Endothelial cell of umbilical vein (primary cell): ENCODE results near the gene GADD45G. TPM values are rescaled to one million over a fixed set of nuclear protein-coding genes. Genes with fewer than 3 reads are reported as not detected.

Experiments used
- BruUV-seq: library from RNA; stranded (reverse); fragments of 400-500 nt; replicated peaks from 2 replicates; lab custom pipeline; 2021; lab: Mats Ljungman, UMichigan
- CTCF ChIA-PET: fragments of 300-600, 350-600 bp; sonication (Branson Sonifier 250); formaldehyde crosslinking; loops from one replicate; lab custom pipeline; 2021; ENCODE audit warnings: antibody characterized with exemption, inconsistent platforms; lab: Charles Lee
- POLR2A ChIA-PET: fragments of 300-600, 350-600 bp; sonication (Branson Sonifier 250); formaldehyde crosslinking; loops from one replicate; lab custom pipeline; 2021; ENCODE audit warnings: antibody characterized with exemption, inconsistent platforms; lab: Charles Lee
- DNase-seq: peaks from one replicate; pipeline ENCODE4 v3.0.0-alpha.2; 2011; ENCODE audit warnings: low read depth, low spot score
- FAIRE-seq: peaks from 2 replicates; lab custom pipeline; 2011; peaks lifted over from hg19 to GRCh38; lab: Jason Lieb, UNC
- H2AFZ ChIP-seq: 2 replicates; pipeline ENCODE4 v1.6.0; 2012; ENCODE audit warnings: low read depth, low read length, control low read depth, inconsistent platforms
- H3K27ac ChIP-seq: 2 replicates; pipeline ENCODE4 v1.5.1; 2011; ENCODE audit warnings: low read depth, mild to moderate bottlenecking, control low read depth, low read length, moderate library complexity; ENCODE audit not compliant: insufficient read depth
- H3K27me3 ChIP-seq, 2 experiments: 2 replicates each; pipeline versions ENCODE4 v1.6.0 to v1.6.1; 2011; ENCODE audit warnings: low read length in 2 of 2, mixed read lengths in 1 of 2; ENCODE audit not compliant: control insufficient read depth in 2 of 2, insufficient read depth in 2 of 2
- H3K36me3 ChIP-seq, 2 experiments: 2 replicates in 1 of 2; 3 replicates in 1 of 2; pipeline ENCODE4 v1.5.1; 2011; ENCODE audit warnings: low read length in 2 of 2, mild to moderate bottlenecking in 1 of 2, moderate library complexity in 1 of 2; ENCODE audit not compliant: control insufficient read depth in 2 of 2, insufficient read depth in 2 of 2; ENCODE audit errors: extremely low read depth in 1 of 2
- H3K4me1 ChIP-seq: 3 replicates; pipeline ENCODE4 v1.5.1; 2011; ENCODE audit warnings: mild to moderate bottlenecking, low read length; ENCODE audit not compliant: control insufficient read depth, insufficient read depth; ENCODE audit errors: extremely low read depth
- H3K4me2 ChIP-seq: 2 replicates; pipeline ENCODE4 v1.6.1; 2011; ENCODE audit warnings: low read length, control low read depth, mixed read lengths; ENCODE audit not compliant: insufficient read depth
- H3K4me3 ChIP-seq, 3 experiments: fragments of 200-600 bp in 1 of 3; sonication (generic), shearing (Covaris generic) in 1 of 3; replicated peaks in 1 of 3; 2 replicates each; pipeline ENCODE4 v1.5.1; 2011 to 2016; ENCODE audit warnings: control low read depth in 3 of 3, low read length in 3 of 3, mild to moderate bottlenecking in 2 of 3, inconsistent platforms in 1 of 3, low read depth in 1 of 3, moderate library complexity in 1 of 3; ENCODE audit not compliant: insufficient read depth in 1 of 3
- H3K79me2 ChIP-seq: 2 replicates; pipeline ENCODE4 v1.6.0; 2012; ENCODE audit warnings: low read length, inconsistent platforms; ENCODE audit not compliant: control insufficient read depth, insufficient read depth
- H3K9ac ChIP-seq: replicated peaks from 2 replicates; pipeline ENCODE3; 2011; ENCODE audit warnings: low read length, control low read depth; ENCODE audit not compliant: insufficient read depth; ENCODE audit errors: extremely low read depth
- H3K9me1 ChIP-seq: replicated peaks from 3 replicates; pipeline ENCODE4 v1.6.0; 2011; ENCODE audit warnings: mild to moderate bottlenecking, low read length; ENCODE audit not compliant: control insufficient read depth, insufficient read depth; ENCODE audit errors: extremely low read depth
- H3K9me3 ChIP-seq: replicated peaks from 2 replicates; pipeline ENCODE4 v1.5.1; 2012; ENCODE audit warnings: low read length, inconsistent platforms; ENCODE audit not compliant: control insufficient read depth, insufficient read depth
- H4K20me1 ChIP-seq: replicated peaks from 2 replicates; pipeline ENCODE3; 2011; ENCODE audit warnings: mild to moderate bottlenecking, low read length; ENCODE audit not compliant: control insufficient read depth, insufficient read depth; ENCODE audit errors: extremely low read depth
- EZH2 ChIP-seq: IDR thresholded peaks from 2 replicates; pipeline ENCODE4 v1.6.1; 2012; ENCODE audit warnings: borderline replicate concordance, low read depth, mild to moderate bottlenecking, moderate library complexity, low read length, inconsistent platforms; ENCODE audit not compliant: severe bottlenecking
- FOS ChIP-seq: IDR thresholded peaks from 2 replicates; pipeline ENCODE4 v1.6.1; 2011; ENCODE audit warnings: mild to moderate bottlenecking, low read length, moderate library complexity, borderline replicate concordance; ENCODE audit not compliant: insufficient read depth
- GATA2 ChIP-seq: IDR thresholded peaks from 2 replicates; pipeline ENCODE4 v1.7.0; 2011; ENCODE audit warnings: low read depth, mild to moderate bottlenecking, moderate library complexity, mixed read lengths, low read length; ENCODE audit not compliant: insufficient read length, insufficient read depth
- JUN ChIP-seq: IDR thresholded peaks from 2 replicates; pipeline ENCODE4 v1.6.1; 2011; ENCODE audit warnings: borderline replicate concordance, low read depth; ENCODE audit not compliant: insufficient read length, insufficient read depth
- MYC ChIP-seq: IDR thresholded peaks from one replicate; pipeline ENCODE4 v1.6.1; 2011; ENCODE audit warnings: mild to moderate bottlenecking, low read depth, low read length
- POLR2A ChIP-seq: IDR thresholded peaks from 2 replicates; pipeline ENCODE4 v1.6.1; 2012; ENCODE audit warnings: low read depth, mild to moderate bottlenecking, control low read depth, low read length
- POLR2AphosphoS5 ChIP-seq: IDR thresholded peaks from 2 replicates; pipeline ENCODE4 v1.6.1; 2012; ENCODE audit warnings: low read depth, mild to moderate bottlenecking, control low read depth, low read length, moderate library complexity; ENCODE audit not compliant: insufficient read depth
- dilution Hi-C: fragments of 300-500 bp; cut with MboI; formaldehyde crosslinking; loops from one replicate; pipeline ENCODE4 v1.15.0; 2019; ENCODE audit warnings: low sequenced_read_pairs; ENCODE audit not compliant: extremely low pct_ligation_motif_present
- intact Hi-C: fragments of 100-400 bp; cut with micrococcal nuclease; formaldehyde crosslinking; loops from one replicate; pipeline ENCODE4 v1.10.0; 2022
- polyA plus RNA-seq, 4 experiments: library from polyadenylated mRNA; depleted of rRNA in 3 of 4; stranded (reverse) in 3 of 4; unstranded in 1 of 4; fragments of >200 nt; gene quantifications; 2 replicates each; pipeline versions ENCODE4 v1.2.1 to v1.2.3, GENCODE V29; 2011 to 2012; ENCODE audit warnings: missing spikeins in 1 of 4
- total RNA-seq: library from RNA; stranded (reverse); gene quantifications from 2 replicates; pipeline ENCODE4 v1.2.3, GENCODE V29; 2021
- TF ChIP-seq, protein P1 (sequence below): IDR thresholded peaks from 2 replicates; pipeline ENCODE4 v1.6.1; 2011; ENCODE audit not compliant: insufficient read depth, insufficient read length
- TF ChIP-seq, protein P2 (sequence below), 2 donors: IDR thresholded peaks; 1 replicate in 1 of 2; 2 replicates in 1 of 2; pipeline ENCODE4 v1.5.1; 2011; ENCODE audit warnings: low read length in 2 of 2, mild to moderate bottlenecking in 2 of 2, moderate library complexity in 2 of 2, control low read depth in 1 of 2, inconsistent platforms in 1 of 2, low read depth in 1 of 2; ENCODE audit not compliant: insufficient read depth in 1 of 2; ENCODE audit errors: extremely low read depth in 1 of 2

The GADD45G gene
- total and polyA plus RNA-seq, 2 donors (not counting 3 experiments of a cell fraction or from before 2014, with no cell fraction given): 0.44 to 0.64 TPM

DNA sequence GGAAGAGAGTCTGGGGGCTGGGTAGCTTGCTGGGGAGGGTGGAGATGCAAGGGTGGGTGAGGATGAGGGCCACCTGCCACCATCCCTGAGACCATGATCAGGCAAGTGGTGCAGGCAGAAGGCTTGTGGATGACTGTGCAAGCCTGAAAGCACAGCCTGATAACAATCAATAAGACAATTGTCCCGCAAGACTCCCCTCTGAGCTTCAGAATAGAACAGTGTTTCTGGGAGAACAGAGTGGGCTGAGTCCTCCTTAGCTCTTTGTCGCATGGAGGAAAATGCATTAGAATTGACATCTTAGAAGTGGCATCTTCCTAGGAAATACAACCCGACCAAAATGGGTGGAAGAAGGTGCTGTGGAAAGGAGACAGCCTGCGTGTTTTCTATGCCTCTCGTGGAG is 6.6 kb downstream of the GADD45G start:
- no peaks in the 10 kb centered on the region for H3K9me3 ChIP-seq
- H3K27me3 ChIP-seq: peaks cover 0 to 2% of the 10 kb centered on the region in 2 experiments
- no peak overlapping the region for H3K4me2 ChIP-seq
- no peak overlapping the region for H3K4me3 ChIP-seq
- ChIA-PET CTCF (interaction anchor here (1.0 to 1.9 kb wide), 3 partner anchors 9 to 491 kb away, joined by 4 to 10 read pairs (median 8); no protein-coding TSS in a partner anchor), POLR2A (no interaction called here)
- intact Hi-C loops (no loop called here), dilution Hi-C loops (no loop called here)
- H3K9ac ChIP-seq: no peak overlapping the region
- no peak for FAIRE-seq
- DNase-seq: no peak
- H3K79me2 ChIP-seq: no peaks in the 10 kb centered on the region
- BruUV-seq: no TSS peak
- H4K20me1 ChIP-seq: no peaks in the 10 kb centered on the region
- no peak overlapping the region for H2AFZ ChIP-seq
- no peak overlapping the region for H3K27ac ChIP-seq
- peaks cover 5% of the 10 kb centered on the region for H3K4me1 ChIP-seq
- H3K9me1 ChIP-seq: no peaks in the 10 kb centered on the region
- H3K36me3 ChIP-seq: no peaks in the 10 kb centered on the region
- TF ChIP-seq MYC (no peak), FOS (no peak), JUN (no peak), GATA2 (no peak), POLR2A (no peak), EZH2 (no peak), POLR2AphosphoS5 (no peak)
- TF ChIP-seq, protein P1, sequence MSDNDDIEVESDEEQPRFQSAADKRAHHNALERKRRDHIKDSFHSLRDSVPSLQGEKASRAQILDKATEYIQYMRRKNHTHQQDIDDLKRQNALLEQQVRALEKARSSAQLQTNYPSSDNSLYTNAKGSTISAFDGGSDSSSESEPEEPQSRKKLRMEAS: no peak
- TF ChIP-seq, protein P2, sequence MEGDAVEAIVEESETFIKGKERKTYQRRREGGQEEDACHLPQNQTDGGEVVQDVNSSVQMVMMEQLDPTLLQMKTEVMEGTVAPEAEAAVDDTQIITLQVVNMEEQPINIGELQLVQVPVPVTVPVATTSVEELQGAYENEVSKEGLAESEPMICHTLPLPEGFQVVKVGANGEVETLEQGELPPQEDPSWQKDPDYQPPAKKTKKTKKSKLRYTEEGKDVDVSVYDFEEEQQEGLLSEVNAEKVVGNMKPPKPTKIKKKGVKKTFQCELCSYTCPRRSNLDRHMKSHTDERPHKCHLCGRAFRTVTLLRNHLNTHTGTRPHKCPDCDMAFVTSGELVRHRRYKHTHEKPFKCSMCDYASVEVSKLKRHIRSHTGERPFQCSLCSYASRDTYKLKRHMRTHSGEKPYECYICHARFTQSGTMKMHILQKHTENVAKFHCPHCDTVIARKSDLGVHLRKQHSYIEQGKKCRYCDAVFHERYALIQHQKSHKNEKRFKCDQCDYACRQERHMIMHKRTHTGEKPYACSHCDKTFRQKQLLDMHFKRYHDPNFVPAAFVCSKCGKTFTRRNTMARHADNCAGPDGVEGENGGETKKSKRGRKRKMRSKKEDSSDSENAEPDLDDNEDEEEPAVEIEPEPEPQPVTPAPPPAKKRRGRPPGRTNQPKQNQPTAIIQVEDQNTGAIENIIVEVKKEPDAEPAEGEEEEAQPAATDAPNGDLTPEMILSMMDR (IDR thresholded peaks at IDR 0.05; ENCODE audit: extremely low read depth in 1 of 2, insufficient read depth in 1 of 2, low read depth in 1 of 2, low read length in 2 of 2): no peak
